Subcutaneous abdominal adipose tissue (tissue), 5 donors: ENCODE results near the gene RITA1.
"Not testable (repeated sequence)": the region's sequence is repeated elsewhere in the genome, so short reads cannot be mapped to it uniquely, and the experiment has no call there.

ENCODE experiments used
- H3K27ac ChIP-seq: one replicate; pipeline ENCODE4 v1.7.0; 2013; ENCODE audit warnings: low read depth, mild to moderate bottlenecking, inconsistent platforms, low read length, moderate library complexity
- H3K27me3 ChIP-seq, 5 donors: one replicate each; pipeline ENCODE4 v1.7.0; 2013; ENCODE audit warnings: low read length in 5 of 5, inconsistent platforms in 1 of 5; ENCODE audit not compliant: control insufficient read depth in 5 of 5, insufficient read depth in 4 of 5
- H3K36me3 ChIP-seq, 5 donors: one replicate each; pipeline ENCODE4 v1.7.0; 2013; ENCODE audit warnings: low read length in 5 of 5; ENCODE audit not compliant: control insufficient read depth in 5 of 5, insufficient read depth in 5 of 5
- H3K4me1 ChIP-seq, 5 donors: one replicate each; pipeline ENCODE4 v1.7.0; 2013; ENCODE audit warnings: low read length in 5 of 5, mild to moderate bottlenecking in 3 of 5, moderate library complexity in 1 of 5; ENCODE audit not compliant: control insufficient read depth in 5 of 5, insufficient read depth in 5 of 5
- H3K4me3 ChIP-seq, 5 donors: one replicate each; pipeline ENCODE4 v1.7.0; 2013; ENCODE audit warnings: low read length in 5 of 5, low read depth in 1 of 5
- H3K9ac ChIP-seq, 5 donors: one replicate each; pipeline ENCODE4 v1.7.0; 2013; ENCODE audit warnings: low read length in 5 of 5, mild to moderate bottlenecking in 4 of 5, moderate library complexity in 3 of 5
- H3K9me3 ChIP-seq, 5 donors: one replicate each; pipeline ENCODE4 v1.7.0; 2013; ENCODE audit warnings: low read length in 5 of 5; ENCODE audit not compliant: control insufficient read depth in 5 of 5
- donor health status: healthy.
- donor health status: healthy.
- donor health status: healthy.
- donor health status: healthy.
- donor health status: healthy.

The RITA1 gene, protein sequence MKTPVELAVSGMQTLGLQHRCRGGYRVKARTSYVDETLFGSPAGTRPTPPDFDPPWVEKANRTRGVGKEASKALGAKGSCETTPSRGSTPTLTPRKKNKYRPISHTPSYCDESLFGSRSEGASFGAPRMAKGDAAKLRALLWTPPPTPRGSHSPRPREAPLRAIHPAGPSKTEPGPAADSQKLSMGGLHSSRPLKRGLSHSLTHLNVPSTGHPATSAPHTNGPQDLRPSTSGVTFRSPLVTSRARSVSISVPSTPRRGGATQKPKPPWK

DNA sequence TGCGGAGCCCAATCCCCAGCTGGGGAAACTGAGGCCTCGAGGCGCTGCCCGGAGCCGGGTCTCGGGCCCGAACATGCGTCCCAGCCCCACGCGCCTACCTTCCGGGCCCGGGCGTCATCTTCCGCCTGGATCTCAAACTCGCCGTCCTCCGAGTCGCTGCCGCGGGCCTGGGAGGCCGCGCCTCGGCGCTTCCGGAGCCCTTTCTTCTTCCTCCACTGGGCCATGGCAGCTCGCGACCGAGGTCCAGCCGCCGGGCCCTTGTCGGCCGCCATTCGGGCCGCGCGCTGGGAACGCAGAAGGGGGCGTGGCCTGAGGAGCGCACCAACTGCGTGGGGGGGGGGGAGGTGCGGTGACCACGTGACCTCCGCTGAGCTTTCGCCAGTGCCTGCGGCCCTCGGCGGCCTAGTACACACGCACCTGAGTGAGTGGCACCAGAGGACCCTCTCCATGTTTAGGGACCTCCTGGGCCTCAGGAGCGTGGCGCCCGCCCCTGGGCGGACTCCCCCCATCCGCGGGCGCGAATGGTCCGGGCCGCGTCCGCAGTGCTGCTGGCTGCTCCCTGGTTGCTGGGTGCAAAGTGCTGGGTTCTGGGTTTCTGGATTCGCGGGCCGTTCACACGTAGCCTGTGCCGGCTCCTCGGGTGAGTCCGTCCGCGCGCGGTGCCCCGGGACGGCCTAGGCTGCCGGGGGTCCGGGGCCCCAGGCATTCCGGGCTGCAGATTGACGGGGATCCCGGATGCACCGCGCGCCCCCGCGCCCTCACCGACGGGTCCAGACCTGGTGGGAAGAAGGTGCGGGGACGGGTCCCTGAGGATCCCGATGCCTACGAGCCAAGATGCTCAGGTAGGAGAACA lies at the start of gene RITA1, which contains the start of gene DDX54:
RITA1 (plus strand) TSS at position 542 of the 853 bp plus-strand sequence. CDS start 1,026 bp downstream, outside the sequence.
DDX54 (minus strand) TSS at position 299 of the 853 bp plus-strand sequence; CDS start at position 272, 27 bp downstream.
- peaks cover 0 to 17% (median 9%) of the 10 kb centered on the region in 5 donors for H3K36me3 ChIP-seq
- peak within 1 kb of the TSS; percentile 68 to 100 (median 97) for H3K9ac ChIP-seq
- no peaks in the 10 kb centered on the region for H3K9me3 ChIP-seq
- H3K4me1 ChIP-seq = peaks cover 8 to 27% (median 27%) of the 10 kb centered on the region in 5 donors
- H3K4me3 ChIP-seq = peak within 1 kb of the TSS; percentile 84 to 91 (median 86)
- H3K27me3 ChIP-seq = no peaks in the 10 kb centered on the region
- H3K27ac ChIP-seq = peak within 1 kb of the TSS; percentile 95

DNA sequence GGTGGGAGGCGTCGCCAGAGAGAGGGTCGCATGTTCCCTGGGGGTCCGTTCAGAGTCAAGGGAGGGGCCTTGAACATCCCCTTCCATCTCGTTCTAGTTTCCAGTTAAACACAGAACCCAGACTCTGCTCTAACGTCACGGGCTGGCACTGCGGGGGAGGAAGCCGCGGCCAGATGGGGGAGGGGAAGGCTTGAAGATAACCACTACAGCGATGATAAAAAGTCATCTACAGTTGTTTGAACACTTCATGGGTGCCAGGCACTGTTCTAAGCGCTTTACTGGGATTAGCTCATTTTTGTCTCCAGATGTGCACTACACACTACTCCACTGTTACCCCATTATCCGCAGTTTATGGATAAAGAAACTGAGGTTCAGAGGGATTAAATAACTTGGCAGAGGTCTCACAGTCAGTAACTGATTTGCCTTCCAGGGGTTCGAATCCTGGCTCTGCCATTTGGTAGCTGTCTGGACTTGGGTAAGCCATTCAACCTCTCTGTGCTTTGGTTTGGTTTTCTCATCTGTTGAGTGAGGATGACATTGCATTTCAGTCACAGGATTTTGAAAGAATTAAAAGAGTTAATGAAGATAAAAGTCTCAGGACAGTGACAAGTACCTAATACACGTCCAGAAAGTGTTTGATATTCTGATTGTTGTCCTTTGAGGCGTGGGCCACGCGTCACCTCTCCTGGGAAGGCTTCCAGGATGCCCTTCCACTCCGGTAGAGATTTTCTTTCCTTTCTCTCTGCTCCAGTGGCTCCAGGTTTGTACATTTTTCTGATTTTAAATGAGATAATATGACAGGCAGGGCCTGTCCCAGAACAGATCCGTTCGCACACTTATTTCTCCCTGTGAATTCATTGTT lies 49.2 kb upstream of the RITA1 start:
- H3K27me3 ChIP-seq = peaks cover 7 to 26% (median 18%) of the 10 kb centered on the region in 5 donors
- no peaks in the 10 kb centered on the region for H3K36me3 ChIP-seq
- peaks cover 0 to 12% (median 5%) of the 10 kb centered on the region in 5 donors for H3K4me1 ChIP-seq
- no peaks in the 10 kb centered on the region for H3K9me3 ChIP-seq
- H3K4me3 ChIP-seq = no peak overlapping the region
- H3K27ac ChIP-seq = no peak overlapping the region
- no peak overlapping the region for H3K9ac ChIP-seq

DNA sequence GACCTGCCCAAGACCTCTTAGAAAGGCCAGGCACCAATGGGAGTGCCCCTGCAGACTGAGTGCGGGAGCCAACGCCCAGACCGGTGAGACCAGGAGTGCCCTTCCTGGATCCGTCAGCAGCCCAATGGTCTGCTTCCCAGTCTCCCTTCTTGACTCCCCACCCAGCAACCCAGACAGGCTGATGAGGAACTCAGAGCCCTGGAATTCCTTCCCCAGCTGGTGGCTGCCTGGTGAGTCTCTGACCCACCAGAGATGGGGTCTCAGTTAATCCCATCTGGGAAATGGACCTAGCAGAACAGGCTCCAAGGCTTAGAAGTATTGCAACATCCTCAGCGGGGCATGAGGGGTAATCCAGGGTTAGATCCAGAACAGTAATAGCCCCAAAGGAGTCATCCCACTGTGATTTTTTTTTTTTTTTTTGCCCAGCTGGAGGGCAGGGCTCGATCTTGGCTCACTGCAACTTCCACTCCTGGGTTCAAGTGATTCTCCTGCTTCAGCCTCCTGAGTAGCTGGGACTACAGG lies 48.5 kb upstream of the RITA1 start:
- H3K9me3 ChIP-seq = no peaks in the 10 kb centered on the region
- no peak overlapping the region for H3K27ac ChIP-seq
- no peak overlapping the region for H3K9ac ChIP-seq

DNA sequence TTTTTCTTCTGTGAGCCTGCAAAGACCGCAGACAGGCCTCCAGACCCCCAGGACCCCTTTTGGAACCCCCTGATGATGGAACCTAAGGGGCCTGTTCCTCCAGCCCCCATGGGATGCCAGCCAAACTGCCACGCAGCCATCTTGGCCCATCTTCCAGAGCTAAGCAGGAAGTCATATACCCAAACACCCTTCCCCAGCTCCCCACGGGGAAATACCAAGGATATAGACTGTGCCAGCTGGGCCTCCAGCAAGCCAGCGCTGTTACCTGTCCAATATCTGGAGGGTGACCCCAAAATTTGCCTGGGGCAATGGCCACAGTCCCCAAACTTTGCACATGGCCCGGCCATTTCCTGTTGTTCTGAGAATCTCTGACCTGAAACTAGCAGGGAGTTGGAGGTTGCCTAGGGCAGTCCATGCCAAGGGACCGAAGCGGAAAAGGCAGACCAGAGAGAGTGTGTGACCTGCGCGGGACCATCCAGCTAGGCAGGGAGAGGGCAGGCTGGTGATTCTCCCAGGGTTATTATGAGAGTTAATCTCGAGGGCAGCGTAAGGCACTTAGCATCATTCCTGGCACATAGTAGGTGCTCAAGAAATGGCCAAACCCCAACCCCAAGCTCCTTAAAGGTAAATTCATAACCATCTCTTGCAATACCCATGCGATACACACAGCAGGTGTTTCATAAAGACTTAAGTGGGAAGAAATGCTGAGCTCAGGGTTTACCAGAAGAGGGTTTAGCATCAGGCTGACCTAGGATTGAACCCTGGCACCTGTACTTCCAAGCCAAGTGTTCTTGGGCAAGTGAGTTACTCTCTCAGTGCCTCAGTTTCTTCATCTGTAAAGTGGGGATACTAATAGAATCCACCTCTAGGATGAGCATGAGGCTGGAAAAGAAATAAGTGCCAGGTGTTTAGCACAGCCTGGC lies 47.4 kb upstream of the RITA1 start:
- Histone ChIP-seq H3K36me3 (no peaks in the 10 kb centered on the region), H3K27ac (no peak overlapping the region), H3K9ac (no peak overlapping the region), H3K4me1 (peaks cover 0 to 22% (median 13%) of the 10 kb centered on the region in 5 donors), H3K27me3 (peaks cover 7 to 24% (median 18%) of the 10 kb centered on the region in 5 donors), H3K4me3 (no peak overlapping the region), H3K9me3 (no peaks in the 10 kb centered on the region)

More for the DNA sequence above, 48.5 kb upstream of the RITA1 start:
- Histone ChIP-seq H3K36me3 (no peaks in the 10 kb centered on the region), H3K27me3 (peaks cover 7 to 26% (median 18%) of the 10 kb centered on the region in 5 donors), H3K4me1 (peaks cover 0 to 14% (median 5%) of the 10 kb centered on the region in 5 donors), H3K4me3 (no peak overlapping the region)

GRCh38 chr12:113138826-113139225 lies 46.7 kb upstream of the RITA1 start:
- H3K4me1 ChIP-seq = peaks cover 0 to 23% (median 13%) of the 10 kb centered on the region in 5 donors
- peaks cover 7 to 24% (median 18%) of the 10 kb centered on the region in 5 donors for H3K27me3 ChIP-seq
- no peak overlapping the region for H3K27ac ChIP-seq
- H3K36me3 ChIP-seq = no peaks in the 10 kb centered on the region
- H3K9ac ChIP-seq = no peak overlapping the region
- H3K4me3 ChIP-seq = no peak overlapping the region
- H3K9me3 ChIP-seq = no peaks in the 10 kb centered on the region

- Histone ChIP-seq H3K4me3 (no peak overlapping the region), H3K27me3 (peaks cover 0 to 13% (median 8%) of the 10 kb centered on the region in 5 donors), H3K27ac (no peak overlapping the region), H3K36me3 (no peaks in the 10 kb centered on the region), H3K9ac (no peak overlapping the region), H3K4me1 (peaks cover 0 to 23% (median 14%) of the 10 kb centered on the region in 5 donors), H3K9me3 (no peaks in the 10 kb centered on the region)
Observed at GRCh38 chr12:113140706-113141105, 44.8 kb upstream of the RITA1 start.

DNA sequence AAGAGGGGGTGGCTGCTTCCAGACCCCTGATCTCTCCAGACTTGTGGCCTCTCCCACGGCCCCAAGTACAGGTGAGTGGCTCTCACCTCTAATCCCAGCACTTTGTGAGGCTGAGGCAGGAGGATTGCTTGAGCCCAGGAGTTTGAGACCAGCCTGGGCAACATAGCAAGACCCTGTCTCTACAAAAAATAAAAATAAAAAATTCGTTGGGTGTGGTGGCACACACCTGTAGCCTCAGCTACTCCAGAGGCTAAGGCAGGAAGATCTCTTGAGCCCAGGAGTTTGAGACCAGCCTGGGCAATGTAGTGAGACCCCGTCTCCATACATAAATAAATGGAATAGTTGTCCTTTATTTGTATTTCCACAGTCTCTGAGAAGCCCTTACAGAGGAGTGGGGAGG lies 43.8 kb upstream of the RITA1 start:
- not testable (repeated sequence) for H3K9ac ChIP-seq, H3K4me3 ChIP-seq, H3K27ac ChIP-seq, H3K36me3 ChIP-seq, H3K9me3 ChIP-seq, H3K27me3 ChIP-seq
- H3K4me1 ChIP-seq = peaks cover 0 to 22% (median 18%) of the 10 kb centered on the region in 5 donors

DNA sequence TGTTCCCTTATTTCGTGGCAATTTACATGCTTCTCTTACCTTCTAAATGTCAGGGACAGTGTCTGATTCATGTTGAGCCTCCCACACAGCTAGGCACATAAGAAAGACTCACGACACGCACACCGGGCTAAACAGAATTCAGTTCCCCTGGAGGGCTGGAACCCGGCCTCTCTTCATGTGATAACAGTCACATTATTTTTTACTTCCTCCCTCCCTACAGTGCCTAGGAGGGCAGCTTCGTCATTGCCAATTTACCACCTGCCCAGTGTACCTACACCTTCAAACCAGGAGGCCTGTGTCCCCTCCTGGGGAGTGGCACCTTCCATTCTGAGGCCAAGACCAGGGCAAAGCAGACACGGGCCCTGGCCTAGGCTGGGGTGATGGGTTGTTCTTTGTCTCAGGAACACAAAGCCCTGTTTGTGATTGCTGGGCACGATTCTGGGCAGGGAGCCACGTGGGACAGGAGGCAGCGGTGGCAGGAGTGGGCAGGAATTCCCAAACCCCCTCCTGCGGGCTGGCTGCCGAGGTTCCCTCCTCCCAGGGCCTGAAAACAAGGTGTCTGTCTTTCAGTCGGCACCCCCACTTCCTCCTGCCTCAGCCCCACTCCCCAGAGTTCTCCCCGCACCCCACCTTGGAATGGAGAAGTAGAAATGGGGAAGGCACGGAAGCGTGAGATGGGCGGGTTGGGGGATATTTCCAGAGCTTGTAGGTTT lies 43.2 kb upstream of the RITA1 start:
- H3K9ac ChIP-seq = peak overlapping the region in 1 of 5 donors; percentile 30
- H3K4me3 ChIP-seq = peak overlapping the region in 1 of 5 donors; percentile 8
- no peaks in the 10 kb centered on the region for H3K36me3 ChIP-seq
- H3K27ac ChIP-seq = peak overlapping the region; percentile 41
- H3K27me3 ChIP-seq = no peaks in the 10 kb centered on the region
- H3K9me3 ChIP-seq = peaks cover 0 to 4% (median 0%) of the 10 kb centered on the region in 5 donors
- H3K4me1 ChIP-seq = peaks cover 0 to 22% (median 18%) of the 10 kb centered on the region in 5 donors
